Measurements from ENCODE around the gene RECQL5.

DNA sequence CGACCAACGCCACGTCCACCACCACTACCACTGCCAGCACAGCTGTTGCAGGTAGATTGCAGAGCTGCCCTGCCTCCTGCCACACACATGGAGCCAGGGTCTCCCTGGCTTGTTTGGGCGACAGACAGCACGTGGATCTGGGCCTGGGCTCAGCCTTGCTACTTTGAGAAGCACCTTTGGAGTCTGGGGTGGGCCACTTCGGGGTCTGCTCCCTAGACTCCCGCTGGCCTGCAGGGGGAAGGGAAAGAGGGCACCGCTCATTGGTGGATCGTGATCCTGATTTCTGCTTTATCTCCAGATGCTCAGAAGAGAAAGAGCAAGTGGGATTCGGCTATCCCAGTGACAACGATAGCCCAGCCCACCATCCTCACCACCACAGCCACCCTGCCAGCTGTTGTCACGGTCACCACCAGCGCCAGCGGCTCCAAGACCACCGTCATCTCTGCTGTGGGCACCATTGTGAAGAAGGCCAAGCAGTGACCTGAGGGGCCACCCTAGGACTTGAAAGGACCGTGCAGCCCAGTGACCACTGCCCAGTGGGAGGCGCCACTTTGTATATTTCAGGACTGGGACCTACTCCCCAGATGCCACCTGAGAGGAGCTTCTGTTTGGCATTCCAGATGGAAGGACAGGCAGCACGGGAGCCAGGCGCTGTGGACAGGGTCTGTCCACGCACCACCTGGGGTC, 39.2 kb upstream of the RECQL5 start:
- TF ChIP-seq, protein P1, sequence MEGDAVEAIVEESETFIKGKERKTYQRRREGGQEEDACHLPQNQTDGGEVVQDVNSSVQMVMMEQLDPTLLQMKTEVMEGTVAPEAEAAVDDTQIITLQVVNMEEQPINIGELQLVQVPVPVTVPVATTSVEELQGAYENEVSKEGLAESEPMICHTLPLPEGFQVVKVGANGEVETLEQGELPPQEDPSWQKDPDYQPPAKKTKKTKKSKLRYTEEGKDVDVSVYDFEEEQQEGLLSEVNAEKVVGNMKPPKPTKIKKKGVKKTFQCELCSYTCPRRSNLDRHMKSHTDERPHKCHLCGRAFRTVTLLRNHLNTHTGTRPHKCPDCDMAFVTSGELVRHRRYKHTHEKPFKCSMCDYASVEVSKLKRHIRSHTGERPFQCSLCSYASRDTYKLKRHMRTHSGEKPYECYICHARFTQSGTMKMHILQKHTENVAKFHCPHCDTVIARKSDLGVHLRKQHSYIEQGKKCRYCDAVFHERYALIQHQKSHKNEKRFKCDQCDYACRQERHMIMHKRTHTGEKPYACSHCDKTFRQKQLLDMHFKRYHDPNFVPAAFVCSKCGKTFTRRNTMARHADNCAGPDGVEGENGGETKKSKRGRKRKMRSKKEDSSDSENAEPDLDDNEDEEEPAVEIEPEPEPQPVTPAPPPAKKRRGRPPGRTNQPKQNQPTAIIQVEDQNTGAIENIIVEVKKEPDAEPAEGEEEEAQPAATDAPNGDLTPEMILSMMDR (IDR thresholded peaks at IDR 0.05 in 4 of 5, conservative IDR thresholded peaks at IDR 0.05 in 1 of 5): no peak
- no peak for TF ChIP-seq POLR2A (IDR thresholded peaks at IDR 0.05)
